ENCODE data around the gene ATP8A2. TPM values are rescaled to one million over a fixed set of nuclear protein-coding genes. Genes with fewer than 3 reads are reported as not detected.
"Not testable (repeated sequence)": the region's sequence is repeated elsewhere in the genome, so short reads cannot be mapped to it uniquely, and the experiment has no call there.

The ATP8A2 gene
- total and polyA plus RNA-seq, 9 donors: 0.23 to 0.95 (median 0.35) TPM

GRCh38 chr13:25943658-25944057, 571.9 kb downstream of the ATP8A2 start:
- TF ChIP-seq POLR2A (IDR thresholded peaks at IDR 0.05): no peak
- no peak for TF ChIP-seq EP300 (IDR thresholded peaks at IDR 0.05)
- TF ChIP-seq, protein P1, sequence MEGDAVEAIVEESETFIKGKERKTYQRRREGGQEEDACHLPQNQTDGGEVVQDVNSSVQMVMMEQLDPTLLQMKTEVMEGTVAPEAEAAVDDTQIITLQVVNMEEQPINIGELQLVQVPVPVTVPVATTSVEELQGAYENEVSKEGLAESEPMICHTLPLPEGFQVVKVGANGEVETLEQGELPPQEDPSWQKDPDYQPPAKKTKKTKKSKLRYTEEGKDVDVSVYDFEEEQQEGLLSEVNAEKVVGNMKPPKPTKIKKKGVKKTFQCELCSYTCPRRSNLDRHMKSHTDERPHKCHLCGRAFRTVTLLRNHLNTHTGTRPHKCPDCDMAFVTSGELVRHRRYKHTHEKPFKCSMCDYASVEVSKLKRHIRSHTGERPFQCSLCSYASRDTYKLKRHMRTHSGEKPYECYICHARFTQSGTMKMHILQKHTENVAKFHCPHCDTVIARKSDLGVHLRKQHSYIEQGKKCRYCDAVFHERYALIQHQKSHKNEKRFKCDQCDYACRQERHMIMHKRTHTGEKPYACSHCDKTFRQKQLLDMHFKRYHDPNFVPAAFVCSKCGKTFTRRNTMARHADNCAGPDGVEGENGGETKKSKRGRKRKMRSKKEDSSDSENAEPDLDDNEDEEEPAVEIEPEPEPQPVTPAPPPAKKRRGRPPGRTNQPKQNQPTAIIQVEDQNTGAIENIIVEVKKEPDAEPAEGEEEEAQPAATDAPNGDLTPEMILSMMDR (IDR thresholded peaks at IDR 0.05): no peak

DNA sequence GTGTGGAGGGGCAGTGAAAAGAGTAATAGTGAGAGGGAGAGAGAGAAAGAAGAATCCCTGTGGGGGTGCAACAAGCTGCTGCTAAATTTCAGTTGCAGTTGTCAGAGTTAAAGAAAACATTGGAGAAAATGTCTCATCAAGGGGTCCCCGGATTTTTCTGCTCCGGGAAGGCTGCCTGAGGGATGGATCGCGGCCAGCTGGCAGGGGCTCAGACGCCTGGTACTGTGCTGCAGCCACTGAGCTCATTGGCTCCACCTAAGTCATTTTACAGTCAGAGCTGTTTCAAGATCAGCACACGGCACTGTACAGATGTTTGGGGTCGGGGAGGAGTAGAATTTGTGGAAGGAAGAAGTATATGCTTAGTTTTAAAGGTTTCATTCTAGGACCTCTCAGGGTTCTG, 573.8 kb downstream of the ATP8A2 start:
- intact Hi-C loops (cut with DNase I): no loop called here
- no peak for DNase-seq
- Histone ChIP-seq H3K27me3 (no peaks in the 10 kb centered on the region), H3K27ac (no peak overlapping the region), H3K4me1 (ENCODE audit: insufficient read depth) (no peaks in the 10 kb centered on the region), H3K4me3 (no peak overlapping the region), H3K9me3 (no peaks in the 10 kb centered on the region), H3K36me3 (no peaks in the 10 kb centered on the region)
- TF ChIP-seq POLR2A (IDR thresholded peaks at IDR 0.05): no peak
- TF ChIP-seq, protein P1 (IDR thresholded peaks at IDR 0.05): no peak
- no peak for TF ChIP-seq EP300 (IDR thresholded peaks at IDR 0.05)
- 7 to 12% (median 8%) methylated on average over 7 of the region's 7 CpGs for WGBS, 3 donors

More at GRCh38 chr13:25943658-25944057, 571.9 kb downstream of the ATP8A2 start:
- Histone ChIP-seq H3K27me3 (no peaks in the 10 kb centered on the region), H3K9me3 (no peaks in the 10 kb centered on the region), H3K36me3 (no peaks in the 10 kb centered on the region), H3K4me1 (ENCODE audit: insufficient read depth) (no peaks in the 10 kb centered on the region), H3K27ac (no peak overlapping the region), H3K4me3 (no peak overlapping the region)
- no peak for DNase-seq
- intact Hi-C loops (cut with DNase I): loop anchor here in 1 of 4 donors (2.0 kb wide), 1 partner anchor 21 kb away; no protein-coding TSS in a partner anchor
- 87 to 91% (median 88%) methylated on average over 6 of the region's 6 CpGs for WGBS, 3 donors

- H3K9me3 ChIP-seq: no peaks in the 10 kb centered on the region
- no peak overlapping the region for H3K27ac ChIP-seq
- intact Hi-C loops (cut with DNase I): no loop called here
- no peak for DNase-seq
- no peaks in the 10 kb centered on the region for H3K27me3 ChIP-seq
- TF ChIP-seq, protein P1 (IDR thresholded peaks at IDR 0.05): no peak
- TF ChIP-seq EP300 (IDR thresholded peaks at IDR 0.05) (no peak), POLR2A (IDR thresholded peaks at IDR 0.05) (no peak)
- no peaks in the 10 kb centered on the region for H3K36me3 ChIP-seq
- no peaks in the 10 kb centered on the region for H3K4me1 ChIP-seq (ENCODE audit: insufficient read depth)
- no peak overlapping the region for H3K4me3 ChIP-seq
- WGBS, 3 donors: 49 to 75% (median 70%) methylated on average over 6 of the region's 6 CpGs
Observed at GRCh38 chr13:25946321-25946720, 574.5 kb downstream of the ATP8A2 start.

DNA sequence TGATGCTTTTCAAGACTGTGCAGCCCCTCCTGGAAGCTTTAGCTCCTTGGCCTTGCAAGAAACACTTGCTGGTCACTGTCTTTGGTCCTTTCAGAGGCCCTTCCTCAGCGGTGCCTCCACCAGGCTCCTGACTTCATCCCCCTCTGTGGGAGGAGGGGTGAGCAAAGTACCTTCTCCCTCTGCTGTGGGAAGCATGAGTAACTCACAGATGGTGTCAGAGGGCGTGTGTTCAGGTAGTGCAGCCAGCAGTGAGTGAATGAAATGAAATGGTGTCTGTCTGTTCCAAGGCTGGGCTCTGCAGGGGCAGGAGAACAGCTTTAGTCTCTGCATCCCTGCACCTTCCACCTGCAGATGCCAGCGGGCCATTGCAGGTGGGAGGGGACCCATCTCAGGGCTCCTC, 577.1 kb downstream of the ATP8A2 start:
- 84 to 94% (median 89%) methylated on average over 3 of the region's 3 CpGs for WGBS, 3 donors
- intact Hi-C loops (cut with DNase I): no loop called here
- TF ChIP-seq POLR2A (IDR thresholded peaks at IDR 0.05): no peak
- Histone ChIP-seq H3K9me3 (no peaks in the 10 kb centered on the region), H3K27ac (no peak overlapping the region), H3K4me3 (no peak overlapping the region), H3K4me1 (ENCODE audit: insufficient read depth) (no peaks in the 10 kb centered on the region), H3K36me3 (no peaks in the 10 kb centered on the region), H3K27me3 (no peaks in the 10 kb centered on the region)
- no peak for DNase-seq

GRCh38 chr13:25951831-25952230, 580.1 kb downstream of the ATP8A2 start:
- 72 to 85% (median 79%) methylated on average over 4 of the region's 4 CpGs for WGBS, 3 donors
- H3K27me3 ChIP-seq: no peaks in the 10 kb centered on the region
- H3K4me1 ChIP-seq (ENCODE audit: insufficient read depth): no peaks in the 10 kb centered on the region
- TF ChIP-seq, protein P1 (IDR thresholded peaks at IDR 0.05): no peak
- no peak for TF ChIP-seq EP300 (IDR thresholded peaks at IDR 0.05)
- TF ChIP-seq POLR2A (IDR thresholded peaks at IDR 0.05): no peak
- no peak overlapping the region for H3K27ac ChIP-seq
- no peaks in the 10 kb centered on the region for H3K9me3 ChIP-seq
- no peak for DNase-seq
- no peak overlapping the region for H3K4me3 ChIP-seq
- H3K36me3 ChIP-seq: no peaks in the 10 kb centered on the region
- intact Hi-C loops (cut with DNase I): no loop called here

- H3K27me3 ChIP-seq; H3K36me3 ChIP-seq; H3K4me3 ChIP-seq; H3K9me3 ChIP-seq; intact Hi-C loops (cut with DNase I); H3K27ac ChIP-seq; H3K4me1 ChIP-seq (ENCODE audit: insufficient read depth); DNase-seq: not testable (repeated sequence)
- WGBS, 3 donors: 71 to 76% (median 71%) methylated on average over 5 of the region's 5 CpGs
Observed at GRCh38 chr13:25954080-25954479, 582.3 kb downstream of the ATP8A2 start.

GRCh38 chr13:25954943-25955342, 583.2 kb downstream of the ATP8A2 start:
- H3K27ac ChIP-seq; H3K27me3 ChIP-seq; H3K4me1 ChIP-seq (ENCODE audit: insufficient read depth); H3K9me3 ChIP-seq; intact Hi-C loops (cut with DNase I); H3K36me3 ChIP-seq; DNase-seq; H3K4me3 ChIP-seq: not testable (repeated sequence)
- 84 to 93% (median 87%) methylated on average over 1 of the region's 1 CpG for WGBS, 3 donors
